ENCODE data around the gene ZNF350. TPM values are rescaled to one million over a fixed set of nuclear protein-coding genes. Genes with fewer than 3 reads are reported as not detected.
"Not testable (repeated sequence)": the region's sequence is repeated elsewhere in the genome, so short reads cannot be mapped to it uniquely, and the experiment has no call there.

The ZNF350 gene
- 10 to 100 TPM in 3 of 4 donors, 1 to 10 TPM in 1; 7.8 to 30.3 (median 14.5) TPM for total RNA-seq

- H3K36me3 ChIP-seq: peaks cover 0 to 20% (median 2%) of the 10 kb centered on the region in 4 donors
- no peaks in the 10 kb centered on the region for H3K27me3 ChIP-seq
- no peak for TF ChIP-seq EP300 (IDR thresholded peaks at IDR 0.05; ENCODE audit: low read depth)
- peak; percentile 75 to 83 (median 80) for TF ChIP-seq POLR2AphosphoS5 (IDR thresholded peaks at IDR 0.05)
- peak; percentile 54 for TF ChIP-seq POLR2A (IDR thresholded peaks at IDR 0.05)
- WGBS, 2 donors (ENCODE audit: low coverage in 1 of 2): 5 to 11% methylated on average over 9 to 33 of the region's 33 CpGs
- H3K27ac ChIP-seq: peak within 1 kb of the TSS; percentile 68 to 84 (median 80)
- H3K9me3 ChIP-seq: peaks cover 53 to 74% of the 10 kb centered on the region in 2 donors
- intact Hi-C loops (cut with DNase I; ENCODE audit: low total_unique reads): no loop called here
- in situ Hi-C loops (cut with MboI; ENCODE audit: low pct_ligation_motif_present in 1 of 4, low pct_unique_long_range_greater_than_20kb in 1 of 4, low sequenced_read_pairs in 3 of 4): no loop called here
- peak; percentile 97 for DNase-seq
- H3K4me1 ChIP-seq: peaks cover 0 to 10% (median 9%) of the 10 kb centered on the region in 4 donors
- H3K4me3 ChIP-seq: peak within 1 kb of the TSS; percentile 53 to 72 (median 69)
Observed at GRCh38 chr19:51986309-51987291, at the start of gene ZNF350. TSS of gene ZNF350 (minus strand) at chr19:51986840. CDS start at chr19:51974360, 12,480 bp downstream.

GRCh38 chr19:52034051-52034728 lies 47.5 kb upstream of the ZNF350 start:
- no peak overlapping the region for H3K27ac ChIP-seq
- 94 to 97% methylated on average over 9 to 12 of the region's 12 CpGs for WGBS, 2 donors (ENCODE audit: low coverage in 1 of 2)
- peaks cover 83 to 91% of the 10 kb centered on the region in 2 donors for H3K9me3 ChIP-seq
- H3K36me3 ChIP-seq: peaks cover 10 to 63% (median 38%) of the 10 kb centered on the region in 4 donors
- no peak for DNase-seq
- intact Hi-C loops (cut with DNase I; ENCODE audit: low total_unique reads) (no loop called here), in situ Hi-C loops (cut with MboI; ENCODE audit: low pct_ligation_motif_present in 1 of 4, low pct_unique_long_range_greater_than_20kb in 1 of 4, low sequenced_read_pairs in 3 of 4) (no loop called here)
- no peak overlapping the region for H3K4me3 ChIP-seq
- no peaks in the 10 kb centered on the region for H3K4me1 ChIP-seq
- no peaks in the 10 kb centered on the region for H3K27me3 ChIP-seq
- no peak for TF ChIP-seq POLR2A (IDR thresholded peaks at IDR 0.05)
- TF ChIP-seq POLR2AphosphoS5 (IDR thresholded peaks at IDR 0.05): no peak
- TF ChIP-seq CTCF (IDR thresholded peaks at IDR 0.05): no peak
- no peak for TF ChIP-seq EP300 (IDR thresholded peaks at IDR 0.05; ENCODE audit: low read depth)

GRCh38 chr19:52028780-52029123 lies 42.1 kb upstream of the ZNF350 start:
- peaks cover 0 to 17% (median 3%) of the 10 kb centered on the region in 4 donors for H3K4me1 ChIP-seq
- peaks cover 38 to 46% of the 10 kb centered on the region in 2 donors for H3K9me3 ChIP-seq
- peak overlapping the region; percentile 86 to 94 (median 90) for H3K27ac ChIP-seq
- DNase-seq: no peak
- TF ChIP-seq POLR2AphosphoS5 (IDR thresholded peaks at IDR 0.05): no peak
- TF ChIP-seq EP300 (IDR thresholded peaks at IDR 0.05; ENCODE audit: low read depth): no peak
- TF ChIP-seq CTCF (IDR thresholded peaks at IDR 0.05): no peak
- no peak for TF ChIP-seq POLR2A (IDR thresholded peaks at IDR 0.05)
- no peaks in the 10 kb centered on the region for H3K27me3 ChIP-seq
- H3K36me3 ChIP-seq: peaks cover 0 to 29% (median 15%) of the 10 kb centered on the region in 4 donors
- in situ Hi-C loops (cut with MboI; ENCODE audit: low pct_ligation_motif_present in 1 of 4, low pct_unique_long_range_greater_than_20kb in 1 of 4, low sequenced_read_pairs in 3 of 4): no loop called here
- peak overlapping the region; percentile 61 to 91 (median 80) for H3K4me3 ChIP-seq
- intact Hi-C loops (cut with DNase I; ENCODE audit: low total_unique reads): no loop called here
- WGBS, 2 donors (ENCODE audit: low coverage in 1 of 2): 17 to 22% methylated on average over 5 of the region's 5 CpGs

GRCh38 chr19:52028027-52028779 lies 41.6 kb upstream of the ZNF350 start, which contains the start of gene ZNF614:
TSS of gene ZNF614 (minus strand) at chr19:52028379. CDS start at chr19:52025745, 2,634 bp downstream.
- 0 to 1% methylated on average over 3 to 52 of the region's 53 CpGs for WGBS, 2 donors (ENCODE audit: low coverage in 1 of 2)
- H3K27me3 ChIP-seq: no peaks in the 10 kb centered on the region
- peaks cover 37 to 46% of the 10 kb centered on the region in 2 donors for H3K9me3 ChIP-seq
- peaks cover 0 to 29% (median 16%) of the 10 kb centered on the region in 4 donors for H3K36me3 ChIP-seq
- H3K4me1 ChIP-seq: peaks cover 0 to 17% (median 3%) of the 10 kb centered on the region in 4 donors
- TF ChIP-seq EP300 (IDR thresholded peaks at IDR 0.05; ENCODE audit: low read depth) (no peak), CTCF (IDR thresholded peaks at IDR 0.05) (no peak), POLR2AphosphoS5 (IDR thresholded peaks at IDR 0.05) (peak; percentile 50 to 87 (median 69)), POLR2A (IDR thresholded peaks at IDR 0.05) (peak; percentile 70)
- peak within 1 kb of the TSS; percentile 61 to 91 (median 80) for H3K4me3 ChIP-seq
- intact Hi-C loops (cut with DNase I; ENCODE audit: low total_unique reads) (no loop called here), in situ Hi-C loops (cut with MboI; ENCODE audit: low pct_ligation_motif_present in 1 of 4, low pct_unique_long_range_greater_than_20kb in 1 of 4, low sequenced_read_pairs in 3 of 4) (no loop called here)
- peak within 1 kb of the TSS; percentile 86 to 94 (median 90) for H3K27ac ChIP-seq
- peak; percentile 90 for DNase-seq

- Histone ChIP-seq H3K4me1 (peaks cover 0 to 17% (median 3%) of the 10 kb centered on the region in 4 donors), H3K36me3 (peaks cover 5 to 42% (median 23%) of the 10 kb centered on the region in 4 donors), H3K9me3 (peaks cover 35 to 43% of the 10 kb centered on the region in 2 donors)
- WGBS, 2 donors (ENCODE audit: low coverage in 1 of 2): 88 to 91% methylated on average over 8 to 15 of the region's 15 CpGs
- H3K4me3 ChIP-seq; intact Hi-C loops (cut with DNase I; ENCODE audit: low total_unique reads); H3K27me3 ChIP-seq; H3K27ac ChIP-seq; DNase-seq; in situ Hi-C loops (cut with MboI; ENCODE audit: low pct_ligation_motif_present in 1 of 4, low pct_unique_long_range_greater_than_20kb in 1 of 4, low sequenced_read_pairs in 3 of 4): not testable (repeated sequence)
Observed at GRCh38 chr19:52026255-52026990, 39.8 kb upstream of the ZNF350 start.

GRCh38 chr19:52024478-52024877 lies 37.8 kb upstream of the ZNF350 start:
- H3K4me3 ChIP-seq; intact Hi-C loops (cut with DNase I; ENCODE audit: low total_unique reads); in situ Hi-C loops (cut with MboI; ENCODE audit: low pct_ligation_motif_present in 1 of 4, low pct_unique_long_range_greater_than_20kb in 1 of 4, low sequenced_read_pairs in 3 of 4); DNase-seq; H3K27me3 ChIP-seq; H3K27ac ChIP-seq: not testable (repeated sequence)
- WGBS, 2 donors (ENCODE audit: low coverage in 1 of 2): 90 to 100% methylated on average over 3 to 4 of the region's 4 CpGs
- H3K4me1 ChIP-seq: peaks cover 0 to 17% (median 3%) of the 10 kb centered on the region in 4 donors
- H3K9me3 ChIP-seq: peaks cover 38 to 45% of the 10 kb centered on the region in 2 donors
- H3K36me3 ChIP-seq: peaks cover 5 to 62% (median 34%) of the 10 kb centered on the region in 4 donors
